Measurements from ENCODE around the gene PPP6R2. TPM values are rescaled to one million over a fixed set of nuclear protein-coding genes. Genes with fewer than 3 reads are reported as not detected.

PPP6R2 gene
- total RNA-seq, 6 experiments from 2014 or later = 41.9 to 47.0 (median 43.6) TPM

GRCh38 chr22:50445071-50445879, 102.1 kb downstream of the PPP6R2 start:
- no peak for DNase-seq
- peaks cover 15% of the 10 kb centered on the region; the same call in 1 of the 2 replicates for H3K4me1 Mint-ChIP-seq (ENCODE audit: low read depth)
- peak overlapping the region; percentile 53; the same call in 1 of the 2 replicates for H3K27ac Mint-ChIP-seq
- H3K9me3 Mint-ChIP-seq = no peaks in the 10 kb centered on the region
- H3K4me3 Mint-ChIP-seq = peak overlapping the region; percentile 24; the same call in 1 of the 2 replicates
- TF ChIP-seq, protein P1, sequence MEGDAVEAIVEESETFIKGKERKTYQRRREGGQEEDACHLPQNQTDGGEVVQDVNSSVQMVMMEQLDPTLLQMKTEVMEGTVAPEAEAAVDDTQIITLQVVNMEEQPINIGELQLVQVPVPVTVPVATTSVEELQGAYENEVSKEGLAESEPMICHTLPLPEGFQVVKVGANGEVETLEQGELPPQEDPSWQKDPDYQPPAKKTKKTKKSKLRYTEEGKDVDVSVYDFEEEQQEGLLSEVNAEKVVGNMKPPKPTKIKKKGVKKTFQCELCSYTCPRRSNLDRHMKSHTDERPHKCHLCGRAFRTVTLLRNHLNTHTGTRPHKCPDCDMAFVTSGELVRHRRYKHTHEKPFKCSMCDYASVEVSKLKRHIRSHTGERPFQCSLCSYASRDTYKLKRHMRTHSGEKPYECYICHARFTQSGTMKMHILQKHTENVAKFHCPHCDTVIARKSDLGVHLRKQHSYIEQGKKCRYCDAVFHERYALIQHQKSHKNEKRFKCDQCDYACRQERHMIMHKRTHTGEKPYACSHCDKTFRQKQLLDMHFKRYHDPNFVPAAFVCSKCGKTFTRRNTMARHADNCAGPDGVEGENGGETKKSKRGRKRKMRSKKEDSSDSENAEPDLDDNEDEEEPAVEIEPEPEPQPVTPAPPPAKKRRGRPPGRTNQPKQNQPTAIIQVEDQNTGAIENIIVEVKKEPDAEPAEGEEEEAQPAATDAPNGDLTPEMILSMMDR (IDR thresholded peaks at IDR 0.05) = no peak
- peaks cover 12% of the 10 kb centered on the region for H3K27me3 Mint-ChIP-seq (ENCODE audit: insufficient read depth)
- H3K36me3 Mint-ChIP-seq (ENCODE audit: low read depth) = peaks cover 15% of the 10 kb centered on the region

- peak overlapping the region; percentile 17; the same call in 1 of the 2 replicates for H3K4me3 Mint-ChIP-seq
- TF ChIP-seq, protein P1 (IDR thresholded peaks at IDR 0.05) = no peak
- H3K4me1 Mint-ChIP-seq (ENCODE audit: low read depth) = peaks cover 15% of the 10 kb centered on the region; the same call in 1 of the 2 replicates
- peaks cover 13% of the 10 kb centered on the region for H3K27me3 Mint-ChIP-seq (ENCODE audit: insufficient read depth)
- H3K27ac Mint-ChIP-seq = no peak overlapping the region
- H3K36me3 Mint-ChIP-seq (ENCODE audit: low read depth) = peaks cover 21% of the 10 kb centered on the region
- DNase-seq = no peak
- no peaks in the 10 kb centered on the region for H3K9me3 Mint-ChIP-seq
Measured at GRCh38 chr22:50445880-50446707, 103.0 kb downstream of the PPP6R2 start.

- H3K4me3 Mint-ChIP-seq = no peak overlapping the region; the same call in 1 of the 2 replicates
- H3K36me3 Mint-ChIP-seq (ENCODE audit: low read depth) = peaks cover 27% of the 10 kb centered on the region
- no peaks in the 10 kb centered on the region for H3K9me3 Mint-ChIP-seq
- H3K27me3 Mint-ChIP-seq (ENCODE audit: insufficient read depth) = peaks cover 13% of the 10 kb centered on the region
- TF ChIP-seq, protein P1 (IDR thresholded peaks at IDR 0.05) = no peak
- no peak for DNase-seq
- H3K27ac Mint-ChIP-seq = no peak overlapping the region
- H3K4me1 Mint-ChIP-seq (ENCODE audit: low read depth) = peaks cover 15% of the 10 kb centered on the region; the same call in 1 of the 2 replicates
Measured at GRCh38 chr22:50446708-50447575, 103.8 kb downstream of the PPP6R2 start.

DNA sequence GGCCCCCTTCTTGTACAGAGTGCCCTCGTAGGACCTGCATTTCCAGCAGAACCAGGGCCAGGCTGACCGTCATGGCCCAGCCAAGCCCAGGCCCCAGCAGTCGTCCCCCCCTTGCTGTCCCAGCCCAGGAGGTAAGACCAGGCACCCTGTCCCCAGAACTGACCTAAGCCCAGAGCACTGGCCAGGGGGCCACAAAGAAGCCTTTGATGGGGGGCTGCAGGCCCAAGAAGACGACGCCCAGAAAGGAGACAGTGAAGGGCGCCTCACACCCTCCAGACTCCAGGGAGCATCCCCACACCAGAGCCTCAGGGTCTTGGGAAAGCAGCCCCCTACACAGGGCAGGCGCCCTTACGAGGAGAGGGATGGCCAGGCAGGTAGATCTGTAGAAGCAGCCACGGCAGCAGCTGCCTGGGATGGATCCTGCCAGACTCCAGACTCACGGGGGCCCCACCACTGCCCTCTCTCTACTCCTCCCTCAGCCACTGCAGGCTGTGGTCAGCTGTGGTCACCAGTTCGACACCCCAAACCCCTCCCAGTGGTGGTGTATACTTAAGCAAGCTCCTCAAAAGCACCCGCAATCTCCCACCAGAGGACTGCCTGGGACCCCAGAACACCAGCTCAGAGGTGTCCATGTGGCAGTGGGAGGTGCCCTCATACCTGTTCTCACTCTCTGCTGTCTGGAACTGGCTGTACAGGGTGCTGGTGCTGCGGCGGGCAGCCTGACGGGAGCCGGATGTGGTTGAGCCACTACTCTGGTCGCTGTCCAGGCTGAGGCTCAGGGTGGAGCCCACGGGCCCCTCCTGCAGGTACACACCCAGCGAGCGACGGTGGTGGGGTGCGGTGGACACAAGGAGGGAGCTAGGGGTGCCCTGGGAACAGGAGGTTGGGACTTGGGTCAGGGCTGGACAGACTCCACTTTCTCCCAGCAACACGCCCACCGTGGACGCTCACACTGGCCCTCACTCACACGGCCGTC, 104.7 kb downstream of the PPP6R2 start:
- peaks cover 10% of the 10 kb centered on the region for H3K27me3 Mint-ChIP-seq (ENCODE audit: insufficient read depth)
- peaks cover 15% of the 10 kb centered on the region; the same call in 1 of the 2 replicates for H3K4me1 Mint-ChIP-seq (ENCODE audit: low read depth)
- H3K36me3 Mint-ChIP-seq (ENCODE audit: low read depth) = peaks cover 27% of the 10 kb centered on the region
- H3K4me3 Mint-ChIP-seq = no peak overlapping the region
- H3K9me3 Mint-ChIP-seq = no peaks in the 10 kb centered on the region
- TF ChIP-seq, protein P1 (IDR thresholded peaks at IDR 0.05) = no peak
- no peak for DNase-seq
- H3K27ac Mint-ChIP-seq = no peak overlapping the region
